Measurements from ENCODE around the gene KLK3.

KLK3 gene

GRCh38 chr19:50826492-50827240 lies 28.0 kb upstream of the KLK3 start:
- Histone ChIP-seq H3K79me2 (ENCODE audit: control insufficient read depth, insufficient read depth, low read length) (no peaks in the 10 kb centered on the region), H3K56ac (ENCODE audit: low read length) (no peak overlapping the region), H4K8ac (ENCODE audit: low read depth, low read length) (no peak overlapping the region), H3K18ac (ENCODE audit: low read length) (no peak overlapping the region), H2BK5ac (ENCODE audit: low read length) (no peak overlapping the region), H3K36me3 (ENCODE audit: control insufficient read depth, insufficient read depth, low read length) (no peaks in the 10 kb centered on the region), H2AK5ac (ENCODE audit: low read length) (no peak overlapping the region), H4K5ac (ENCODE audit: low read length) (no peak overlapping the region), H3K23ac (ENCODE audit: low read length) (no peak overlapping the region), H3K4me3 (ENCODE audit: low read length) (no peak overlapping the region), H3K4ac (ENCODE audit: low read depth, low read length) (no peak overlapping the region), H2BK15ac (replicated peaks; ENCODE audit: low read depth) (no peak overlapping the region), H3K9ac (ENCODE audit: low read length) (no peak overlapping the region), H3K27me3 (ENCODE audit: insufficient read depth, low read length, poor library complexity) (no peaks in the 10 kb centered on the region), H3K79me1 (ENCODE audit: low read length) (no peaks in the 10 kb centered on the region), H3K4me2 (ENCODE audit: low read length) (no peak overlapping the region), H3K4me1 (ENCODE audit: control insufficient read depth, low read depth, low read length) (no peaks in the 10 kb centered on the region), H2BK120ac (ENCODE audit: low read depth, low read length) (no peak overlapping the region), H3K27ac (ENCODE audit: low read depth, low read length) (no peak overlapping the region)
- DNase-seq, result no peak
- WGBS (ENCODE audit: extremely low coverage, insufficient coverage, low lambda C conversion rate), result no CpG with 5 or more reads among the region's 43 CpGs

- H3K79me1 ChIP-seq (ENCODE audit: low read length), result no peaks in the 10 kb centered on the region
- no peak overlapping the region for H3K56ac ChIP-seq (ENCODE audit: low read length)
- H2BK15ac ChIP-seq (replicated peaks; ENCODE audit: low read depth), result no peak overlapping the region
- H3K4ac ChIP-seq (ENCODE audit: low read depth, low read length), result no peak overlapping the region
- no peak overlapping the region for H4K5ac ChIP-seq (ENCODE audit: low read length)
- no peak overlapping the region for H3K23ac ChIP-seq (ENCODE audit: low read length)
- H3K4me2 ChIP-seq (ENCODE audit: low read length), result no peak overlapping the region
- no peak for DNase-seq
- H4K8ac ChIP-seq (ENCODE audit: low read depth, low read length), result no peak overlapping the region
- no peak overlapping the region for H3K4me3 ChIP-seq (ENCODE audit: low read length)
- H2BK5ac ChIP-seq (ENCODE audit: low read length), result no peak overlapping the region
- no peak overlapping the region for H2BK120ac ChIP-seq (ENCODE audit: low read depth, low read length)
- H2AK5ac ChIP-seq (ENCODE audit: low read length), result no peak overlapping the region
- H3K27me3 ChIP-seq (ENCODE audit: insufficient read depth, low read length, poor library complexity), result no peaks in the 10 kb centered on the region
- H3K79me2 ChIP-seq (ENCODE audit: control insufficient read depth, insufficient read depth, low read length), result no peaks in the 10 kb centered on the region
- H3K18ac ChIP-seq (ENCODE audit: low read length), result no peak overlapping the region
- whole genome bisulfite sequencing (ENCODE audit: extremely low coverage, insufficient coverage, low lambda C conversion rate), result no CpG with 5 or more reads among the region's 14 CpGs
- no peaks in the 10 kb centered on the region for H3K4me1 ChIP-seq (ENCODE audit: control insufficient read depth, low read depth, low read length)
- no peaks in the 10 kb centered on the region for H3K36me3 ChIP-seq (ENCODE audit: control insufficient read depth, insufficient read depth, low read length)
- H3K9ac ChIP-seq (ENCODE audit: low read length), result no peak overlapping the region
- H3K27ac ChIP-seq (ENCODE audit: low read depth, low read length), result no peak overlapping the region
Observed at GRCh38 chr19:50827476-50827875, 27.2 kb upstream of the KLK3 start.

- Histone ChIP-seq H3K18ac (ENCODE audit: low read length) (no peak overlapping the region), H2BK5ac (ENCODE audit: low read length) (no peak overlapping the region), H3K9ac (ENCODE audit: low read length) (no peak overlapping the region), H3K4me2 (ENCODE audit: low read length) (no peak overlapping the region), H3K36me3 (ENCODE audit: control insufficient read depth, insufficient read depth, low read length) (no peaks in the 10 kb centered on the region), H3K23ac (ENCODE audit: low read length) (no peak overlapping the region), H2AK5ac (ENCODE audit: low read length) (no peak overlapping the region), H3K56ac (ENCODE audit: low read length) (no peak overlapping the region), H4K8ac (ENCODE audit: low read depth, low read length) (no peak overlapping the region), H3K4me3 (ENCODE audit: low read length) (no peak overlapping the region), H2BK120ac (ENCODE audit: low read depth, low read length) (no peak overlapping the region), H2BK15ac (replicated peaks; ENCODE audit: low read depth) (no peak overlapping the region), H4K5ac (ENCODE audit: low read length) (no peak overlapping the region), H3K27ac (ENCODE audit: low read depth, low read length) (no peak overlapping the region), H3K79me2 (ENCODE audit: control insufficient read depth, insufficient read depth, low read length) (no peaks in the 10 kb centered on the region), H3K27me3 (ENCODE audit: insufficient read depth, low read length, poor library complexity) (no peaks in the 10 kb centered on the region), H3K4ac (ENCODE audit: low read depth, low read length) (no peak overlapping the region), H3K79me1 (ENCODE audit: low read length) (no peaks in the 10 kb centered on the region), H3K4me1 (ENCODE audit: control insufficient read depth, low read depth, low read length) (no peaks in the 10 kb centered on the region)
- no CpG with 5 or more reads among the region's 5 CpGs for WGBS (ENCODE audit: extremely low coverage, insufficient coverage, low lambda C conversion rate)
- DNase-seq, result no peak
Observed at GRCh38 chr19:50829801-50830200, 24.9 kb upstream of the KLK3 start.

DNA sequence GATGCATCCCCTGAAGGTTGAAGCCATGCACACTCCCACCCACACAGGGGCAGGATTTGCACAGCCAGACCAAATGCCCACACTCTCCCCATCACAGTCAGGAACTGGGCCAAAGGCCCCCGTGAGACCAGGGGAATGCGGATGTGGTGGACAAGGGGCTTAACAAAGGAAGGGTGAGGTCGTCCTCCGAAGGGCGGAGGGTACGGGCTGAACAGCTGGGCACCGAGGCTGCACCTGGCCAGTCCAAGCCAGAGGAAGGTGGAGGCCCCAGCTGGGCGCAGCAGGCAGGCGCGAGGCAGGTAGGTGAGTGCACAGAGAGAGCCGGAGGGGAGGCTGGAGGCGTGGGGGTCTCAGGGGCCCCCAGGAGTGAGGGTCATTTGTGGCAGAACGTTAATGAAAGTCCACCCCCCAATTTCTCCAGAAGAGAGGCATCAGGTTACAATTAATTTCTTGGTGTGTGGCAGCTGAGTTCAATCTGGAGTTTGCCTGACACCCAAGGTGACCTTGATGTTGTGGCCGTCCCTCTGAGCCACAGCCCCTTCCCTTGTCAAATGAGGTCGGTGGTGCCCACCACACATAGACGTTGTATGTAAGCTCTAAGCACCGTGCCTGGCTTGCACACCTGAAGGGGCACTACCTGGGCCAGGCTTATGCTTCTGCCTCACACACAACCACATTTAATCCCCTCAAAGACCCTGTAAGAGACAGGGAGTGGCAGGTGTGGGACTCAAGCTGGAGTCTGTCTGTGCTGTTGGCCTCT lies 24.3 kb upstream of the KLK3 start:
- no peak overlapping the region for H2BK120ac ChIP-seq (ENCODE audit: low read depth, low read length)
- DNase-seq, result no peak
- no CpG with 5 or more reads among the region's 17 CpGs for WGBS (ENCODE audit: extremely low coverage, insufficient coverage, low lambda C conversion rate)
- H3K4ac ChIP-seq (ENCODE audit: low read depth, low read length), result no peak overlapping the region
- no peak overlapping the region for H3K27ac ChIP-seq (ENCODE audit: low read depth, low read length)
- no peak overlapping the region for H3K4me3 ChIP-seq (ENCODE audit: low read length)
- no peak overlapping the region for H4K8ac ChIP-seq (ENCODE audit: low read depth, low read length)
- no peak overlapping the region for H2BK5ac ChIP-seq (ENCODE audit: low read length)
- no peak overlapping the region for H3K9ac ChIP-seq (ENCODE audit: low read length)
- no peak overlapping the region for H2AK5ac ChIP-seq (ENCODE audit: low read length)
- H3K4me1 ChIP-seq (ENCODE audit: control insufficient read depth, low read depth, low read length), result no peaks in the 10 kb centered on the region
- H3K36me3 ChIP-seq (ENCODE audit: control insufficient read depth, insufficient read depth, low read length), result no peaks in the 10 kb centered on the region
- H4K5ac ChIP-seq (ENCODE audit: low read length), result no peak overlapping the region
- H3K79me1 ChIP-seq (ENCODE audit: low read length), result no peaks in the 10 kb centered on the region
- no peak overlapping the region for H3K4me2 ChIP-seq (ENCODE audit: low read length)
- H3K56ac ChIP-seq (ENCODE audit: low read length), result no peak overlapping the region
- H3K79me2 ChIP-seq (ENCODE audit: control insufficient read depth, insufficient read depth, low read length), result no peaks in the 10 kb centered on the region
- no peak overlapping the region for H3K18ac ChIP-seq (ENCODE audit: low read length)
- peaks cover 2% of the 10 kb centered on the region for H3K27me3 ChIP-seq (ENCODE audit: insufficient read depth, low read length, poor library complexity)
- H3K23ac ChIP-seq (ENCODE audit: low read length), result no peak overlapping the region
- no peak overlapping the region for H2BK15ac ChIP-seq (replicated peaks; ENCODE audit: low read depth)

DNA sequence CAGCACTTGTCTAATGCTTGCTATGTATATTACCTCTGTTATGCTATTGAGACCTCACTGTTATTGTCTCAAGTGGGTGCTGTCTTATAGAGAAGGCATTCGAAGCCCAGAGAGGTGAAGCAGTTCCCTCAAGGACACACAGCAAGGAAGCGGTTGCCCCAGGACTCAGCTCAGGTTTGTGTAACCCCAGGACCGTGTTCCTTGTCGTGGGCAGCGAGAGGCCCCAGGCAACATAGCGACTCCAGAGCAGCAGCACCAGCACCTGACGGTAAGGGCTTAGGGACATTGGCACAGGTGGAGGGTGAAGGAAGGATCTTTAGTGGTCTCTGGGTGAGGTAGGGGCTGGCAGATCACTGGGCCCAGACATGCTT lies 23.7 kb upstream of the KLK3 start:
- no peaks in the 10 kb centered on the region for H3K4me1 ChIP-seq (ENCODE audit: control insufficient read depth, low read depth, low read length)
- H3K36me3 ChIP-seq (ENCODE audit: control insufficient read depth, insufficient read depth, low read length), result no peaks in the 10 kb centered on the region
- no peak overlapping the region for H3K4ac ChIP-seq (ENCODE audit: low read depth, low read length)
- H2BK15ac ChIP-seq (replicated peaks; ENCODE audit: low read depth), result no peak overlapping the region
- WGBS (ENCODE audit: extremely low coverage, insufficient coverage, low lambda C conversion rate), result no CpG with 5 or more reads among the region's 7 CpGs
- H3K23ac ChIP-seq (ENCODE audit: low read length), result no peak overlapping the region
- no peak overlapping the region for H2AK5ac ChIP-seq (ENCODE audit: low read length)
- H3K79me2 ChIP-seq (ENCODE audit: control insufficient read depth, insufficient read depth, low read length), result no peaks in the 10 kb centered on the region
- H3K27ac ChIP-seq (ENCODE audit: low read depth, low read length), result no peak overlapping the region
- no peak overlapping the region for H2BK5ac ChIP-seq (ENCODE audit: low read length)
- no peak overlapping the region for H3K9ac ChIP-seq (ENCODE audit: low read length)
- no peak overlapping the region for H3K4me3 ChIP-seq (ENCODE audit: low read length)
- H4K8ac ChIP-seq (ENCODE audit: low read depth, low read length), result no peak overlapping the region
- no peak overlapping the region for H4K5ac ChIP-seq (ENCODE audit: low read length)
- peaks cover 2% of the 10 kb centered on the region for H3K27me3 ChIP-seq (ENCODE audit: insufficient read depth, low read length, poor library complexity)
- no peak for DNase-seq
- H2BK120ac ChIP-seq (ENCODE audit: low read depth, low read length), result no peak overlapping the region
- H3K18ac ChIP-seq (ENCODE audit: low read length), result no peak overlapping the region
- no peaks in the 10 kb centered on the region for H3K79me1 ChIP-seq (ENCODE audit: low read length)
- H3K4me2 ChIP-seq (ENCODE audit: low read length), result no peak overlapping the region
- no peak overlapping the region for H3K56ac ChIP-seq (ENCODE audit: low read length)

Data from mesendoderm (in vitro differentiated cells).